KG1 (cell line): ENCODE results near the gene PPP1R3A.
"Not testable (repeated sequence)": the region's sequence is repeated elsewhere in the genome, so short reads cannot be mapped to it uniquely, and the experiment has no call there.

Experiments used
- DNase-seq: peaks from one replicate; lab custom pipeline; 2025; lab: John Stamatoyannopoulos, UW

Gene PPP1R3A

GRCh38 chr7:113918946-113919345, at the start of gene PPP1R3A:
Gene PPP1R3A (minus strand): TSS chr7:113919009. CDS start chr7:113918996, 13 bp downstream.
- DNase-seq = no peak

- no peak for DNase-seq
These were observed 44.5 kb upstream of the PPP1R3A start for GRCh38 chr7:113963356-113963755.

- DNase-seq = no peak
These were observed 41.1 kb upstream of the PPP1R3A start for GRCh38 chr7:113959910-113960309.

- DNase-seq = no peak
These were observed 36.3 kb upstream of the PPP1R3A start for GRCh38 chr7:113955157-113955556.

GRCh38 chr7:113953553-113953952, 34.7 kb upstream of the PPP1R3A start:
- no peak for DNase-seq

GRCh38 chr7:113945018-113945938, 26.5 kb upstream of the PPP1R3A start:
- DNase-seq = no peak

- DNase-seq = no peak
These were observed 18.2 kb upstream of the PPP1R3A start for GRCh38 chr7:113936982-113937381.

- DNase-seq = no peak
These were observed 17.7 kb upstream of the PPP1R3A start for GRCh38 chr7:113936535-113936934.

GRCh38 chr7:113929389-113929788, 10.6 kb upstream of the PPP1R3A start:
- DNase-seq = not testable (repeated sequence)

- no peak for DNase-seq
These were observed 9.3 kb upstream of the PPP1R3A start for GRCh38 chr7:113928112-113928511.

GRCh38 chr7:113922049-113922448, 3.2 kb upstream of the PPP1R3A start:
- DNase-seq = no peak

GRCh38 chr7:113921363-113921762, 2.6 kb upstream of the PPP1R3A start:
- no peak for DNase-seq

- no peak for DNase-seq
These were observed 969 bp downstream of the PPP1R3A start for GRCh38 chr7:113917840-113918239.

- no peak for DNase-seq
These were observed 2.9 kb downstream of the PPP1R3A start for GRCh38 chr7:113915956-113916355.

GRCh38 chr7:113912876-113913275, 5.9 kb downstream of the PPP1R3A start:
- DNase-seq = no peak

- DNase-seq = no peak
These were observed 11.2 kb downstream of the PPP1R3A start for GRCh38 chr7:113907617-113908016.

- no peak for DNase-seq
These were observed 14.3 kb downstream of the PPP1R3A start for GRCh38 chr7:113904521-113904920.

- DNase-seq = no peak
These were observed 26.0 kb downstream of the PPP1R3A start for GRCh38 chr7:113892818-113893217.

GRCh38 chr7:113891828-113892227, 27.0 kb downstream of the PPP1R3A start:
- DNase-seq = no peak

GRCh38 chr7:113891031-113891350, 27.8 kb downstream of the PPP1R3A start:
- DNase-seq = no peak

- no peak for DNase-seq
These were observed 28.3 kb downstream of the PPP1R3A start for GRCh38 chr7:113890331-113891030.

GRCh38 chr7:113883096-113883495, 35.7 kb downstream of the PPP1R3A start:
- no peak for DNase-seq

- DNase-seq = no peak
These were observed 38.2 kb downstream of the PPP1R3A start for GRCh38 chr7:113880559-113880958.
